ENCODE results near the gene C4orf50.

Gene C4orf50

DNA sequence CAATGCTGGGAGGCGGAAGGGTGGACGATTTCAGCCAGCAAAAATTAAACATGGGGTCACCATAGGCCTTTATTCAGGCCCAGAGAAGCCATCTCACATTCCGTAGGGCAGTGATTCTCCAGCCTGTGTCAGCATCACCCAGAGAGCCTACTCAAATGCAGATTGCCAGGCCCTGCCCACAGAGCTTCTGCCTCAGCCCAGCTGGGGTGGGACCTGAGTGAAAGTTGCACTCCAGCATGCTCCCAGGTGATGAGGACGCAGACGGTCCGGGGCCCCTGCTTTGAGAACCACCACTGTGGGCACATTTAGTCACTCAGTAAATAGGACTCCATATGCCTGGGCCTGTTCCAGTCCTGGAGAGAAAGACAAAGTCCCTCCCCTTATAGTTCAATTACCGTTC lies 12.4 kb upstream of the C4orf50 start:
- in situ Hi-C loops (cut with MboI; ENCODE audit: low pct_unique_long_range_greater_than_20kb, low sequenced_read_pairs, unreplicated experiment) = no loop called here

DNA sequence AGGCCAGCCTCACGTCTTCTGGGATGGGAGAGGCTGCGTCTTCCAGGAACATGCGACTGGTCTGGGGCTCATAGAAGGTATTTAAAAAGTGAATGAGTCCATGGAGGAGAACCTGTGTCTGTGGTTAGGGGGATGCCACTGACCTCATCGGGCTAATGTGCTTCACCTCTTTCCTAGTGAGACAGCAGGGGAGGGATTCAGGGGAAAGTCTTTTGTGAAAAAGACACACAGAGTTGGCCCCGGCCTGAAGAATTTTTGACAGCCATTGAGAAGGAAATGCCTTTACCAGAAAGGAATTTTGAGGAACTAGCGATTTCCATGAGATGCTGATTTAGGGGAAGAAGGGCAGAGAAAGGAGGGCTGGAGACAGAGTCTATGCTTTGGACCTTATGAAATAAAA lies 11.0 kb upstream of the C4orf50 start:
- TF ChIP-seq CTCF (IDR thresholded peaks at IDR 0.05; ENCODE audit: extremely low read depth, insufficient read depth, missing control alignments) = no peak
- DNase-seq (ENCODE audit: low spot score) = no peak
- in situ Hi-C loops (cut with MboI; ENCODE audit: low pct_unique_long_range_greater_than_20kb, low sequenced_read_pairs, unreplicated experiment) = no loop called here

More for the DNA sequence above, 12.4 kb upstream of the C4orf50 start:
- no peak for TF ChIP-seq CTCF (IDR thresholded peaks at IDR 0.05; ENCODE audit: extremely low read depth, insufficient read depth, missing control alignments)
- no peak for DNase-seq (ENCODE audit: low spot score)

DNA sequence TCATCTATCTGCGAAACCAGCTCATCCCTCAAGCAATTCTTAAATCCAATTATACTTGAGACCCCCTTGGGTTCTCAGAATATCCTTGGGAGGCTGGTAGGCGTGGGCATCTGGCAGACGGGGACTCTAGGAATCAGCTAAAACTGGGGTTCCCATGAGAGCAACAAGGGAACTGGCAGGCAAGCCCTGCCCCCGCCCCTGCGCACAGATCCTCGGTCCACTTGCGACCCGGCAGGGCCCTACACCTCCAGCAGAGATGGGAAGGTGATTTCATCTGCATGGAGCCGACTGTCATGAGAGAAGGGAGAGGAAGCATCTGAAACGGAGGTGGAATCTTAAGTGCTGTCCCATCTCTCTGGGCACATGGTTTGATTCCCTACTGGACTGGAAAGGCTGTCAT lies 9.9 kb upstream of the C4orf50 start:
- in situ Hi-C loops (cut with MboI; ENCODE audit: low pct_unique_long_range_greater_than_20kb, low sequenced_read_pairs, unreplicated experiment) = no loop called here
- TF ChIP-seq CTCF (IDR thresholded peaks at IDR 0.05; ENCODE audit: extremely low read depth, insufficient read depth, missing control alignments) = no peak

DNA sequence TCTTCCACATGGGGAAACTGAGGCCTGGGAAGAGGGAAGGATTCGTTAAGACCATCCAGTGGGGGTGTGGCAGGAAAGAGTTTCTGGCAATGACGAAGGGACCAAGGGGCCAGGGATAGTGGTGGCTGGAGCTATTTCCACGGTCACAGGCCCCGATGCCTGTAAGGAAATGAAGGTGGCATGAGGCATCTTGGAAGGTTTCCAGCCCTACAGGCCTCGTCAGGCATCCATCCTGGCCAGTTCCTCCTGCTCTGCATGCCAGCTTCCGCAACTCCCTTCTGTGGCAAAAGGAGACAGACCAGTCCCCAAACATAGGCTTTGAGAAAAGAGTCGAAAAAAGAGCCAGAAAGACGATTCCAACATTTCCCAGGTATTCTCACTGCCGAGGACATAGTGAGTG lies 9.2 kb upstream of the C4orf50 start:
- in situ Hi-C loops (cut with MboI; ENCODE audit: low pct_unique_long_range_greater_than_20kb, low sequenced_read_pairs, unreplicated experiment) = no loop called here
- no peak for TF ChIP-seq CTCF (IDR thresholded peaks at IDR 0.05; ENCODE audit: extremely low read depth, insufficient read depth, missing control alignments)

More for the DNA sequence above, 9.9 kb upstream of the C4orf50 start:
- DNase-seq (ENCODE audit: low spot score) = no peak

DNA sequence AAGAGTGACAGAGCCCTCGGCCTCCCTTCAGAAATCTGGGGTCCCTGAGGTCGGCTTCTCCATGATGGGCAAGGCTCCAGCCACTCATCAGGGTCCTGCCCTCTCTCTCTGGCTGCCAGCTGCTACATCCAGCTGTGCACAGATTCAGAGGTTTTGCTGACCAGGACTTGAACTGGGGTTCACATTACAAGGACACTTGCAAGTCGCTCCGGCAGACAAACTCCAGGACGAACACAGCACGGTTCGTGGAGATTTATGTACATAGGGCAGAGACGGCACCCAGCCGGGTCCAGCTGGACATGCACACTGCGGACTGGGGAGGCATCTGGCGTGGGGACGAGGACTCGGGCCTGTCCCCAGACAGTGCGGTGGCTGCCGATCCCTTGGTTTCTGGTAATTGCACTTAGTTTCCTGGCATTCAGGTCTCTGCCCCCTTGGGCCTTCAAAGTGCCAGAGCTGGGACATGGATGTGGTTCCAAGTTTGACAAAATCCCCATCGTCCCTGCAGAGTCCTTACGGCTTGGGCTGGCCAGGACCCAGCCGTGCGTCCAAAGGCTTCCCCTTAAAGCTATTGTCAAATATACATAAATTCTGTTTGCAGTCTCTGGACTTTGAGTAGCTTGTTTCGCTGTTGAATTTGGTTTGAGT lies 6.2 kb upstream of the C4orf50 start:
- TF ChIP-seq CTCF (IDR thresholded peaks at IDR 0.05; ENCODE audit: extremely low read depth, insufficient read depth, missing control alignments) = no peak
- no peak for DNase-seq (ENCODE audit: low spot score)
- in situ Hi-C loops (cut with MboI; ENCODE audit: low pct_unique_long_range_greater_than_20kb, low sequenced_read_pairs, unreplicated experiment) = no loop called here

More for the DNA sequence above, 9.2 kb upstream of the C4orf50 start:
- no peak for DNase-seq (ENCODE audit: low spot score)

DNA sequence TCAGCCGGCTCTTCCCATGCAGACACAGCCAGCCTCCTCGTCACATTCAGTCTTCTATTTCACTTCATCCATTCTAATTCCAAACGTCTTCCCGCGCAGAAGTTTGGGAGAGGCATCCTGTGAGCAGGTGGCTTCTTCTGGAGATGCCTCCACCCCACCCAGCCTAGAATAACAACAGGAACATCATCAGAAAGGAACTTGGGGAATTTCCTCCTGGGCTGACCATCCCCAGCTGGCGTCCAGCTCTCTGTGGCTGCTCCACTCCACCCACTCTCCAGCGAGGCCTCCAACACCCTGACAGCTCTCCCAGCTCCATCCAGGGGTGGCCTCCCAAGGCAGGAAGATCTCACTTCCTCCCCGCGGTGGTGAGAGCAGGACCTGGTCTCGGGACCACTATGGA lies 5.5 kb upstream of the C4orf50 start:
- TF ChIP-seq CTCF (IDR thresholded peaks at IDR 0.05; ENCODE audit: extremely low read depth, insufficient read depth, missing control alignments) = no peak
- in situ Hi-C loops (cut with MboI; ENCODE audit: low pct_unique_long_range_greater_than_20kb, low sequenced_read_pairs, unreplicated experiment) = no loop called here
- no peak for DNase-seq (ENCODE audit: low spot score)
